SJCRH30 (cell line): ENCODE data around the gene BCAS3. TPM values are rescaled to one million over a fixed set of nuclear protein-coding genes. Genes with fewer than 3 reads are reported as not detected.

Experiments
- DNase-seq, 2 experiments: peaks; one replicate each; pipeline ENCODE4 v3.0.0-alpha.2; 2015 to 2020
- H3K27ac ChIP-seq: fragments of 250-450 bp; sonication (Bioruptor Pico); 2 replicates; pipeline ENCODE4 v1.5.1; 2020; ENCODE audit warnings: mild to moderate bottlenecking, moderate library complexity
- H3K27me3 ChIP-seq: fragments of 250-450 bp; sonication (Bioruptor Pico); 2 replicates; pipeline ENCODE4 v1.5.1; 2020; ENCODE audit warnings: mild to moderate bottlenecking, moderate library complexity
- H3K36me3 ChIP-seq: fragments of 250-450 bp; sonication (Bioruptor Pico); 2 replicates; pipeline ENCODE4 v1.5.1; 2020; ENCODE audit warnings: mild to moderate bottlenecking, moderate library complexity
- H3K4me1 ChIP-seq: fragments of 250-450 bp; sonication (Bioruptor Pico); 2 replicates; pipeline ENCODE4 v1.5.1; 2020; ENCODE audit warnings: mild to moderate bottlenecking, moderate library complexity
- H3K4me3 ChIP-seq: fragments of 250-450 bp; sonication (Bioruptor Pico); 2 replicates; pipeline ENCODE4 v1.5.1; 2020; ENCODE audit warnings: mild to moderate bottlenecking, moderate library complexity
- H3K9me3 ChIP-seq: fragments of 250-450 bp; sonication (Bioruptor Pico); replicated peaks from 2 replicates; pipeline ENCODE4 v1.5.1; 2020; ENCODE audit warnings: mild to moderate bottlenecking, moderate library complexity
- total RNA-seq: library from RNA; depleted of rRNA; stranded (reverse); fragments of >200 nt; shearing (Covaris generic); gene quantifications from 2 replicates; pipeline ENCODE4 v1.2.3, GENCODE V29; 2014

The BCAS3 gene
- total RNA-seq, 1 experiment from 2014 or later, result 11.6 TPM

GRCh38 chr17:61368832-61369450, 691.3 kb downstream of the BCAS3 start:
- no peak overlapping the region for H3K27ac ChIP-seq
- no peak overlapping the region for H3K4me3 ChIP-seq

GRCh38 chr17:61369751-61370150, 692.1 kb downstream of the BCAS3 start:
- H3K4me1 ChIP-seq, result no peaks in the 10 kb centered on the region
- H3K36me3 ChIP-seq, result no peaks in the 10 kb centered on the region
- no peak for DNase-seq
- no peaks in the 10 kb centered on the region for H3K27me3 ChIP-seq
- H3K9me3 ChIP-seq, result no peaks in the 10 kb centered on the region
- H3K27ac ChIP-seq, result no peak overlapping the region
- no peak overlapping the region for H3K4me3 ChIP-seq

More at GRCh38 chr17:61368832-61369450, 691.3 kb downstream of the BCAS3 start:
- Histone ChIP-seq H3K27me3 (no peaks in the 10 kb centered on the region), H3K4me1 (no peaks in the 10 kb centered on the region), H3K36me3 (no peaks in the 10 kb centered on the region), H3K9me3 (no peaks in the 10 kb centered on the region)
- DNase-seq, result no peak

- Histone ChIP-seq H3K27ac (no peak overlapping the region), H3K9me3 (no peaks in the 10 kb centered on the region), H3K27me3 (no peaks in the 10 kb centered on the region), H3K36me3 (no peaks in the 10 kb centered on the region), H3K4me3 (no peak overlapping the region), H3K4me1 (no peaks in the 10 kb centered on the region)
- no peak for DNase-seq
These were observed 693.5 kb downstream of the BCAS3 start for GRCh38 chr17:61371179-61371578.

- no peaks in the 10 kb centered on the region for H3K36me3 ChIP-seq
- no peaks in the 10 kb centered on the region for H3K27me3 ChIP-seq
- DNase-seq, result no peak
- H3K27ac ChIP-seq, result no peak overlapping the region
- no peaks in the 10 kb centered on the region for H3K4me1 ChIP-seq
- H3K4me3 ChIP-seq, result no peak overlapping the region
- no peaks in the 10 kb centered on the region for H3K9me3 ChIP-seq
These were observed 694.0 kb downstream of the BCAS3 start for GRCh38 chr17:61371606-61372005.

- DNase-seq, result no peak
- Histone ChIP-seq H3K36me3 (no peaks in the 10 kb centered on the region), H3K4me1 (no peaks in the 10 kb centered on the region; the same call in 1 of the 2 replicates), H3K27me3 (no peaks in the 10 kb centered on the region), H3K4me3 (no peak overlapping the region), H3K9me3 (no peaks in the 10 kb centered on the region), H3K27ac (no peak overlapping the region)
These were observed 694.8 kb downstream of the BCAS3 start for GRCh38 chr17:61372436-61372835.

- H3K27ac ChIP-seq, result no peak overlapping the region
These were observed 699.5 kb downstream of the BCAS3 start for GRCh38 chr17:61376931-61377838.

GRCh38 chr17:61378658-61379456, 701.2 kb downstream of the BCAS3 start:
- H3K4me3 ChIP-seq, result no peak overlapping the region
- DNase-seq, result no peak
- no peaks in the 10 kb centered on the region for H3K27me3 ChIP-seq
- no peak overlapping the region for H3K27ac ChIP-seq
- no peaks in the 10 kb centered on the region; the same call in 1 of the 2 replicates for H3K4me1 ChIP-seq
- H3K9me3 ChIP-seq, result no peaks in the 10 kb centered on the region
- no peaks in the 10 kb centered on the region for H3K36me3 ChIP-seq

More at GRCh38 chr17:61376931-61377838, 699.5 kb downstream of the BCAS3 start:
- no peaks in the 10 kb centered on the region; the same call in 1 of the 2 replicates for H3K4me1 ChIP-seq
- H3K36me3 ChIP-seq, result no peaks in the 10 kb centered on the region
- peak; percentile 39 to 52 for DNase-seq
- H3K9me3 ChIP-seq, result no peaks in the 10 kb centered on the region
- H3K27me3 ChIP-seq, result no peaks in the 10 kb centered on the region
- no peak overlapping the region for H3K4me3 ChIP-seq

GRCh38 chr17:61379457-61380216, 702.0 kb downstream of the BCAS3 start:
- Histone ChIP-seq H3K4me1 (peaks cover 2% of the 10 kb centered on the region; the same call in 1 of the 2 replicates), H3K27ac (no peak overlapping the region), H3K27me3 (no peaks in the 10 kb centered on the region), H3K36me3 (no peaks in the 10 kb centered on the region), H3K9me3 (no peaks in the 10 kb centered on the region), H3K4me3 (no peak overlapping the region)
- no peak for DNase-seq

GRCh38 chr17:61380217-61380835, 702.7 kb downstream of the BCAS3 start:
- Histone ChIP-seq H3K4me3 (no peak overlapping the region), H3K27ac (no peak overlapping the region), H3K4me1 (peaks cover 4% of the 10 kb centered on the region; the same call in 1 of the 2 replicates), H3K27me3 (no peaks in the 10 kb centered on the region), H3K9me3 (no peaks in the 10 kb centered on the region), H3K36me3 (no peaks in the 10 kb centered on the region)
- no peak for DNase-seq

- no peaks in the 10 kb centered on the region for H3K9me3 ChIP-seq
- H3K36me3 ChIP-seq, result no peaks in the 10 kb centered on the region
- H3K4me1 ChIP-seq, result peaks cover 4% of the 10 kb centered on the region; the same call in 1 of the 2 replicates
- DNase-seq, result no peak
- H3K4me3 ChIP-seq, result no peak overlapping the region
- no peak overlapping the region for H3K27ac ChIP-seq
- H3K27me3 ChIP-seq, result no peaks in the 10 kb centered on the region
These were observed 703.3 kb downstream of the BCAS3 start for GRCh38 chr17:61380836-61381525.

GRCh38 chr17:61381537-61381936, 703.9 kb downstream of the BCAS3 start:
- Histone ChIP-seq H3K9me3 (no peaks in the 10 kb centered on the region), H3K27ac (no peak overlapping the region), H3K4me1 (peaks cover 4% of the 10 kb centered on the region; the same call in 1 of the 2 replicates), H3K27me3 (no peaks in the 10 kb centered on the region), H3K4me3 (no peak overlapping the region), H3K36me3 (no peaks in the 10 kb centered on the region)
- DNase-seq, result no peak

- H3K27me3 ChIP-seq, result no peaks in the 10 kb centered on the region
- DNase-seq, result no peak
- no peaks in the 10 kb centered on the region for H3K9me3 ChIP-seq
- no peaks in the 10 kb centered on the region for H3K36me3 ChIP-seq
- H3K4me3 ChIP-seq, result no peak overlapping the region
- H3K27ac ChIP-seq, result no peak overlapping the region
- H3K4me1 ChIP-seq, result peaks cover 4% of the 10 kb centered on the region; the same call in 1 of the 2 replicates
These were observed 705.4 kb downstream of the BCAS3 start for GRCh38 chr17:61382796-61383688.
